PC-3 (cell line): ENCODE results near the gene RNASET2. TPM values are rescaled to one million over a fixed set of nuclear protein-coding genes. Genes with fewer than 3 reads are reported as not detected.

Experiments used
- ATAC-seq: fragments of 200-7000 bp; cut with Tn5 transposase; 2 replicates; pipeline ENCODE4 v1.9.1; 2020; ENCODE audit warnings: mild to moderate bottlenecking, moderate library complexity
- BruUV-seq: library from RNA; stranded (reverse); fragments of 400-500 nt; replicated peaks from 2 replicates; lab custom pipeline; 2021; lab: Mats Ljungman, UMichigan
- CTCF ChIA-PET: fragments of 300-600 bp; sonication (Branson Sonifier 250); formaldehyde crosslinking; loops from one replicate; lab custom pipeline; 2022; ENCODE audit warnings: antibody characterized with exemption; lab: Charles Lee
- POLR2A ChIA-PET: fragments of 300-600 bp; sonication (Branson Sonifier 250); formaldehyde crosslinking; loops from one replicate; lab custom pipeline; 2022; ENCODE audit warnings: antibody characterized with exemption; ENCODE audit not compliant: unreplicated experiment; lab: Charles Lee
- DNase-seq: peaks from one replicate; pipeline ENCODE4 v3.0.0-alpha.2; 2015
- H2AFZ ChIP-seq: fragments of 300-600 bp; sonication (generic); 2 replicates; pipeline ENCODE4 v1.6.0; 2016; ENCODE audit warnings: antibody characterized with exemption, low read length
- H3F3A ChIP-seq: fragments of 300-600 bp; sonication (generic); one replicate; pipeline ENCODE4 v1.6.0; 2017; ENCODE audit warnings: antibody characterized with exemption, low read length, control low read depth, mild to moderate bottlenecking; ENCODE audit not compliant: unreplicated experiment
- H3K27ac ChIP-seq: fragments of 300-600 bp; sonication (generic); 2 replicates; pipeline ENCODE4 v1.5.1; 2016; ENCODE audit warnings: mild to moderate bottlenecking, low read length
- H3K27me3 ChIP-seq: fragments of 300-600 bp; sonication (generic); 2 replicates; pipeline ENCODE4 v1.6.1; 2016; ENCODE audit warnings: low read length, mixed read lengths
- H3K36me3 ChIP-seq: fragments of 300-600 bp; sonication (generic); 2 replicates; pipeline ENCODE4 v1.6.1; 2016; ENCODE audit warnings: low read depth, mixed run types, low read length, mixed read lengths
- H3K4me1 ChIP-seq: fragments of 300-600 bp; sonication (generic); 2 replicates; pipeline ENCODE4 v1.5.1; 2016; ENCODE audit warnings: low read length; ENCODE audit not compliant: insufficient read depth
- H3K4me2 ChIP-seq: fragments of 300-600 bp; sonication (generic); 2 replicates; pipeline ENCODE4 v1.6.0; 2016; ENCODE audit warnings: low read length
- H3K4me3 ChIP-seq: fragments of 300-600 bp; sonication (generic); 2 replicates; pipeline ENCODE4 v1.5.1; 2016; ENCODE audit warnings: mild to moderate bottlenecking, low read length, mixed read lengths
- H3K79me2 ChIP-seq: fragments of 300-600 bp; sonication (generic); 2 replicates; pipeline ENCODE4 v1.6.1; 2017; ENCODE audit warnings: low read length, mixed read lengths
- H3K9ac ChIP-seq: fragments of 300-600 bp; sonication (generic); 2 replicates; pipeline ENCODE4 v1.6.0; 2016; ENCODE audit warnings: mild to moderate bottlenecking, low read length
- H3K9me2 ChIP-seq: fragments of 300-600 bp; sonication (generic); replicated peaks from 2 replicates; pipeline ENCODE4 v1.6.1; 2016; ENCODE audit warnings: mixed run types, low read length, mixed read lengths
- H3K9me3 ChIP-seq: fragments of 300-600 bp; sonication (generic); 2 replicates; pipeline ENCODE4 v1.6.1; 2016; ENCODE audit warnings: low read length, mixed read lengths
- H4K20me1 ChIP-seq: fragments of 300-600 bp; sonication (generic); 2 replicates; pipeline ENCODE4 v1.6.1; 2016; ENCODE audit warnings: low read length, mixed read lengths
- CTCF ChIP-seq: fragments of 300-600 bp; sonication (generic); conservative IDR thresholded peaks from 2 replicates; pipeline ENCODE4 v1.5.1; 2017; ENCODE audit warnings: antibody characterized with exemption, low read depth, mild to moderate bottlenecking, low read length
- EZH2 ChIP-seq: fragments of 300-600 bp; sonication (generic); IDR thresholded peaks from one replicate; pipeline ENCODE4 v1.6.1; 2017; ENCODE audit warnings: antibody characterized with exemption, mild to moderate bottlenecking, low read length; ENCODE audit not compliant: unreplicated experiment
- EZH2phosphoT487 ChIP-seq: fragments of 300-600 bp; sonication (generic); IDR thresholded peaks from 2 replicates; pipeline ENCODE4 v1.6.1; 2018; ENCODE audit warnings: mild to moderate bottlenecking, antibody characterized with exemption, low read length, borderline replicate concordance
- intact Hi-C: fragments of 100-400 bp; cut with micrococcal nuclease; formaldehyde crosslinking; loops from 2 replicates; pipeline ENCODE4 v1.9.0; 2023
- total RNA-seq: library from RNA; depleted of rRNA; stranded (reverse); fragments of >200 nt; gene quantifications from 2 replicates; pipeline ENCODE4 v1.2.3, GENCODE V29; 2014

RNASET2 gene
- total RNA-seq, 1 experiment from 2014 or later, result 51.8 TPM

- no peaks in the 10 kb centered on the region for H3F3A ChIP-seq
- no peaks in the 10 kb centered on the region for H3K9me2 ChIP-seq
- no peaks in the 10 kb centered on the region for H3K36me3 ChIP-seq
- H3K27me3 ChIP-seq, result no peaks in the 10 kb centered on the region
- ChIA-PET POLR2A (no interaction called here), CTCF (no interaction called here)
- no peaks in the 10 kb centered on the region for H4K20me1 ChIP-seq
- no peak overlapping the region for H3K9ac ChIP-seq
- TF ChIP-seq EZH2phosphoT487, result no peak
- no peak for TF ChIP-seq CTCF
- no peak for TF ChIP-seq EZH2
- H3K4me3 ChIP-seq, result no peak overlapping the region
- DNase-seq, result no peak
- H3K4me2 ChIP-seq, result no peak overlapping the region
- H3K79me2 ChIP-seq, result no peaks in the 10 kb centered on the region
- no peak overlapping the region for H3K27ac ChIP-seq
- no peak for ATAC-seq
- peaks cover 14% of the 10 kb centered on the region for H3K4me1 ChIP-seq
- intact Hi-C loops, result no loop called here
- H2AFZ ChIP-seq, result no peak overlapping the region
- H3K9me3 ChIP-seq, result no peaks in the 10 kb centered on the region
- BruUV-seq, result no TSS peak
These were observed 10.2 kb downstream of the RNASET2 start for GRCh38 chr6:166946125-166946524.

GRCh38 chr6:166944666-166945256, 11.6 kb downstream of the RNASET2 start:
- POLR2A ChIA-PET, result interaction anchor here (0.6 kb wide), 1 partner anchor 300 kb away, joined by 4 read pairs; no protein-coding TSS in a partner anchor
- no peak overlapping the region for H3K9ac ChIP-seq
- H3K4me2 ChIP-seq, result no peak overlapping the region
- H3K4me3 ChIP-seq, result no peak overlapping the region
- H3K36me3 ChIP-seq, result no peaks in the 10 kb centered on the region
- no peak overlapping the region for H3K27ac ChIP-seq
- no peaks in the 10 kb centered on the region for H4K20me1 ChIP-seq
- no TSS peak for BruUV-seq
- H3K4me1 ChIP-seq, result peaks cover 21% of the 10 kb centered on the region
- H3K9me3 ChIP-seq, result no peaks in the 10 kb centered on the region
- no peaks in the 10 kb centered on the region for H3K79me2 ChIP-seq
- no peaks in the 10 kb centered on the region for H3K27me3 ChIP-seq
- DNase-seq, result no peak
- H2AFZ ChIP-seq, result no peak overlapping the region
- no peaks in the 10 kb centered on the region for H3K9me2 ChIP-seq
- TF ChIP-seq EZH2phosphoT487, result no peak
- no peak for TF ChIP-seq EZH2
- no peak for TF ChIP-seq CTCF
- CTCF ChIA-PET, result no interaction called here
- no peaks in the 10 kb centered on the region for H3F3A ChIP-seq
- intact Hi-C loops, result no loop called here
- no peak for ATAC-seq

GRCh38 chr6:166942393-166943168, 13.8 kb downstream of the RNASET2 start:
- Histone ChIP-seq H2AFZ (no peak overlapping the region), H3K9ac (no peak overlapping the region), H3K9me2 (no peaks in the 10 kb centered on the region), H3K4me2 (no peak overlapping the region), H3K4me3 (no peak overlapping the region), H3K9me3 (no peaks in the 10 kb centered on the region), H3F3A (no peaks in the 10 kb centered on the region), H4K20me1 (no peaks in the 10 kb centered on the region), H3K27me3 (no peaks in the 10 kb centered on the region), H3K4me1 (peaks cover 18% of the 10 kb centered on the region), H3K27ac (no peak overlapping the region), H3K36me3 (no peaks in the 10 kb centered on the region; the same call in 1 of the 2 replicates), H3K79me2 (no peaks in the 10 kb centered on the region)
- BruUV-seq, result no TSS peak
- intact Hi-C loops, result no loop called here
- ATAC-seq (no peak), DNase-seq (no peak)
- no peak for TF ChIP-seq EZH2phosphoT487
- no peak for TF ChIP-seq CTCF
- TF ChIP-seq EZH2, result no peak
- POLR2A ChIA-PET, result no interaction called here
- CTCF ChIA-PET, result no interaction called here
